Ammon's horn (tissue), 1 donor: Measurements from ENCODE around the gene FARP1.
A peak's percentile ranks its signal among the peaks of the same experiment; 100 is the strongest.

ENCODE experiments used
- DNase-seq: peaks from one replicate; pipeline ENCODE4 v3.0.0-alpha.2; 2016; ENCODE audit warnings: low spot score

The FARP1 gene

DNA sequence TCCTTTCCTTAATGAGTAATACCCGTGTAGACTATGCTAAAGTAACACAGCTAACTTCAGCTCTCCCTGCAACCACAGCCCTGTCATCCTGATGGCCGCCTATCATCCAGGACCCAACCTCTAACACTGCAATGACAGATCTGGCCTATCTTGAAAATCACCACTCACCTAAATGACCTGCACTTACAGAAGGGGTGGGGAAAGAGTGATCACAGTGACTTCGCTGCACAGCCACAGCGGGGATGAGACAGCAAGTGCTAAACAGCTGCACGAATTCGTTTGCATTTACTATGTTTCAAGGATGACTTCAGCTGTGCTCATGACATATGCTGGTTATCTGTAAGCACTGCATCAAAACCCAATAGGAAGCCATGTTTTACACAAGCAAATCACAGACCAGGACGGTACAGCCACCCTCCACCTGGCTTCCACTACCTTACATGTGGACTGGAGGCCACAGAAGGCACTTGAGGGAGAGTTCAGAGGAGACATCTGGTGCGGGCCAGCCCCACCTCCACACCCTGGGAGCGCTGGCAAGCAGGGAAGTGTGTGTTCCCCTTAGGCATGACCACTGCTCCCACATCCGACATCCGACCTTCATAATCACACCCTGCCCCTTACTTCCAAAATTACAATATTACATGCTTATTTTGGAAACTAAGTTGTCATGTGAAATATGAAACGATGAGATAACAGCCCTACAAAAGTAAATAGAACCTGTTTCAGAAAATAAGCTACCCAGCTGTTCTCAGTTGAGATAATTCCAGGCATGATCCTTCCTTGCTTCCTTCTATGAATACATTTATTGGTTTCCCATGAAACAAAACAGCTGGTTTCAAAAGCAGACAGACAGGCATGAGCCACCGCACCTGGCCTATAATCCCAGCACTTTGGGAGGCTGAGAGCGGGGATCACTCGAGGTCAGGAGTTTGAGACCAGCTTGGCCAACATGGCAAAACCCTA is 338.3 kb downstream of the FARP1 start:
- no peak for DNase-seq

DNA sequence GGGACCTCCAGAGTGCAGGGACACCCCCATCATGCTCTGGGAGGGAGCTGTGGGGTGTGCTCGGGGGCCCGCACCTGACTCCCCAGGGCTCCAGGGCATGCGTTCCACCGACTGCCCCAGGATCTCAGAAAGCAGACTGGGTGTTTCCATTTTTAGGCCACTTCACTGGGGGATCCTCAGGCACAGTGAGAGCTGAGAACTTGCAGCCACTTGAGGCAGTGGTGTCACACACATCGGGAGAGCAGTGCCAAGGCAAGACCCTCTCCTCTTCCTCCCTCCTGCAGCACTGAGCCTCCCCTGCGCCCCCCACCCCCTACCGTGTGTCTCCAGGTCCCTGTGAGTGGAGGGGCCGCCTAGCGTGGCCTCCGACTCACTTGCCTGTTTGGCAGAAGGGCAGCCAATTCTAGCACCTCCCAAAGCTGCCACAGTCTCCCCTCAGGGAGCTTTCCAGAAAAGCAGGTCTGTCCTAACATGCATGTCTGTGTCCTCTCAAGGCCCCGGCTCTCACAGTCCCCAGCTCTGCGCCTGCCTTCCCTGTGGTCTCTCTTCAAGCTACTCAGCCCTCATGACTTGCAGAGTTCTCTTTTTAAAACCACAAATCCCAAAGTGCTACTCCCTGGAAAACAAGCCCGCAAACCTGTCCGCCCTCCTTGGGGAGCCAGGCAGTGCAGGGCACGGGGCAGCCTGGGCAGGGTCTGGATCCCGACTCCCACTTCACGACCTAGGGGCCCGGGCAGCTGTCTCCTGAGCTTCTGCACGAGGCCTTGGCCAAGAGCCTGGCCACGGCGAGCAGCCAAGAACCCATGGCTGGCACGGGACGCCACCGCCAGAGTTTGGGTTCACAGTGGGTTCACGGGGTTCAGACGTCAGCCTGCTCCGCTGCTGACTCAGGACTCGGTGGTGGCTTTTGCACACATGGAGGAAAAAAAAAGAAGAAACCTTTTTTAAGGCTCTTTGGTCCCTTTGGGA is 339.9 kb downstream of the FARP1 start:
- DNase-seq = peak; percentile 53

DNA sequence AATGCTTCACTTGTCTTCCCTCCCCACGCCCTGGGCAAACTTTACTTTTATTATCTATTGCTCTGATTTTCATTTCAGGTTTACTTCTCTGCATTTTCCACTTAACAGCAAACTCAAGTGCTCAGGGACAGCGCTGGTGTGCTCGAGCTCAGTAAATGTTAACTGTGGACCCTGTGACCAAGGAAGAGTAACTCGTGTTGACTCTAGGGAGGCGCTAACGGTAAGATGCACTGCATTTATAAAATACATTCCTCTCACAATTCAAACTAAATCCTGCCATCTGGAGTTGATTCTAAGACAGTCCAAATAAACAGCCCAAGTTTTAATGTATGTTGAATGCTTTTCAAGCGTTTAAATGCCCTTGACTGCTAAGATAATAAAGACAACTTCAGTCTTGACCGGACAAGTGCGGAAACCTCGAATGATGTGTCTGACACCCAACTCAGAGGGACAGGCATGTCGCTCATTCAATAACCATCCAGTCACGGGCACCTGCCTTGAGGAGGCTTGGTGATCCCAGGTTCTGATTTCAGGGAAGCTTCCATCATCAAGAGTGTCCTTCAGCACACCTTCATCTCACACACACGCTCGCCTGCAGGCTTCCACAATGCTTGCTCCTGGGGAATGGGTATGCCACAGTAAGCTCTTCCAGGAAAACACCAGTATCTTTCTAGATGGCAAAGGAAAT is 340.9 kb downstream of the FARP1 start:
- no peak for DNase-seq

DNA sequence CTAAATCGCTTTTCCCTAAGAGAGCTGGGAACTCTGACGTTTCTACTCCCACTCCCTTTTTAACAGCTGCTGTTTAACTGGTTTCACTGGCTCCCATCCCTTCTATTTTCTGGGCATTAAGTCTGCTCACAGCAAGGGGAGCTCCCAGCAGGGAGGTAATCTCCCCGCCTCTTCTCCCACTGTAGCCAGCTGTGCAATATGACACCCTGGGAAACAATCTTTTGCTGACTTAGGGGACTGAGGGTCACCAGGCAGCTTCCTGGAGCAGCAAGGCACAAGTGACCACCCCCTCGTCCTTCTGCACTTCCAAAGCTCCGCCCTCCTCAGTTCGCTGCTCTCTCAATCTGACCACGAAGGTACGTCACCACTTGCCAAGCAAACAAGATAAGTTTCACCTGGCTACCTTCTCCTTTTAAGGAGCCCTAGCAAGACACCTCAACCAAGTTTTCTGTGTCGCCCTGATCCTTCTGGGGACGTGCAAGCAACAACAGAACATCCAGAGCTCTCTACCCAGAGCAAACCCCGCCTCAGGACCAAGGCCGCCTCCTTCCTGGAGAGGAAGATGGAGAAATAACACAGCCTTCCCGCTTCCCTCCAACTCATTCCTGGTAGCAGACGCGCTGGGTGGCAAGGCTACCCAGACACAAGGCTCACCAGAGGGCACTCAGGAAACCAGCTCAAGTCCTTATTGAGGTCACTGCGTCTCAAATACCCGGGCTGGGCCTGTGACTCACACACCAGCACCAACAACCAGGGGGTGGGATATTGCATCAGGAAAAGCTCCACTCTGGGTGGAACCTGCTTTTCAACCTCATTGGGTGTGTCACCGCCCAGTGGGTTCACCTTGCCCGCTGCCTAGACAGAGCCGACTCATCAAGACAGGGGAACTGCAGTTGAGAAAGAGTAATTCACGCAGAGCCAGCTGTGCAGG is 341.7 kb downstream of the FARP1 start:
- no peak for DNase-seq

DNA sequence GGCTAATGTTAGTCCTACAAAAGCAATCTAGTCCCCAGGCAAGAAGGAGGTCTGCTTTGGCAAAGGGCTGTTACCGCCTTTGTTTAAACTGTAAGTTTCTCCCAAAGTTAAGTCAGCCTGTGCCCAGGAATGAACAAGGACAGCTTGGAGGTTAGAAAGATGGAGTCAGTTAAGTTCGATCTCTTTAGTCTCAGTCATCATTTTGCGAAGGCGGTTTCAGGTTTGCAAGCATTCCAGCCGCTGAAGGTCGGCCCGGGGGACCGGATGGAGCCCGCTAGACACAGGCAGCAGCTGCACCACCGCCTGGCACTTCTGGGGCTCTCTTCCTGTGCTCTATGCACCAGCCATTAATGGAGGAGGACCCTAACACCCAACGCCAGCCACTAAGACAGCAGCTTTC is 342.7 kb downstream of the FARP1 start:
- no peak for DNase-seq

DNA sequence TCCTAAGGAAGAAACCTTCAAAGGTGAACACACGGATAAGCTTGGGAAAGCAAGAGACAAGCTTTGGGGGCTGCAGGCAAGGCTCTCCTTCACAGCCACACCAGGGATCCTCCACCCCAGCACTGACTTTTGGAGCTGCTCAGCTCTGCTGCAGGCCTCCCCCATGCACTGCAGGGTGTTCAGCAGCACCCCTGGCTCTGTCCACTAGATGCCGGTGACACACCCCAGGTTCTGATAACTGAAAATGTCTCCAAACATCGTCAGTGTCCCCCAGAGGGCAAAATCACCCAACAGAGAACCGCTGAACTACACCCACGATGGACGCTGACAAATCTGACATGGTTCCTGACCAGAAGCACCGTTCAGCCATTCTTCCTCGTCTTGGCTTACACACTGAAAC is 343.5 kb downstream of the FARP1 start:
- DNase-seq = no peak

DNA sequence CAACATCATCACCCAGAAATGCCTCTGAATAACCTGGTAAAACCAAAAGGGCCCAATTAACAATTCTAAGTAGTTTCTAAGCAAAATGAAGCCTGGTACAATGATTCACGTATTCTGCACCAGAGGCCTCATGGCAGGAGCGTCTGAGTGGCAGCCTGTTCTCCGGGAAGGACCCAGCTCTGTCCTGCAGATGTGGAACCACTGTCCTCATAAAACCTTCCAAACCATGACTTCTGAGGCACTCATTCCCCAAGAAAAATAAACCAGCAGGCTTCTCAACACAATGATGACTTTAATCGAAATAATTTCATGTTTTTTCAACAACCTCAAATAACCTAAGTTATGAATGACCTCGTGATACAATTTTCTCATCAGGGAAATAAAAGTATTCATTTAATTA is 344.1 kb downstream of the FARP1 start:
- no peak for DNase-seq

DNA sequence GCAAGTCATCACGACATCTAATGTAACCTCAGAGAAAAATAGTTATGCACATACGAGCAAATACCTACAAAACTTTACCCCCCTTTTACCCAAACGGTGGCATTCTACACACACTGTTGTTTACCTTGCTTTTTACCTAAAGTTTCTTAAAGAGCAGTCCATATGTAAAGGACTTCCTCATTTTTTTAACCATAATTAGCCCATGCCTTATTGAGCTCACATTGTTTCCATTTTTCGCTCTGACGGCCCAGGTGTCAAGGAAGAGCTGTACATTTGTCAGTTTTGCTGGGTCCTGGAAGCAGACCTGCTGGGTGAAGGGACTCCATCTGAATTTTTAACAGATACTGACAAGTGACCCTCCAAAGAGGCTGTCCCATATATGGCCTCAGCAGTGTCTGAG is 344.6 kb downstream of the FARP1 start:
- DNase-seq = no peak

DNA sequence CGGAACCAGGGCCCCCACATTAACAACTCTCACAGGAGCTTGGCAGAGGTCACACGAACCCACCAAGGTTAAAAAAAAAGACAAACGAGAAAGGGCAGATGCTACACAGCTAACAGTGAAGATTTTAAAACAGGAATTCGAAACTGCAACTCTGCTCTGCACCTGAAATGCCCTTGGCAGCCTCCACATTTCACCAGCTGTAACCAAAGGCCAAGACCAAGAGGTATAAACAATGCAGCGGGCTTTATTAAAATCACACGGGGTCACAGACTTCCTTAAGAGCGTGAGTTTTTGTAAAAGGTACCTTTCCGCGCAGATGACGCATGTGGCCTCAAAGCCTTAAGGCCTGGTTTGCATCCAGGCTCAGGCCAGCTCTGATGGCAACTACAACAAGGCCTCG is 345.8 kb downstream of the FARP1 start:
- no peak for DNase-seq

DNA sequence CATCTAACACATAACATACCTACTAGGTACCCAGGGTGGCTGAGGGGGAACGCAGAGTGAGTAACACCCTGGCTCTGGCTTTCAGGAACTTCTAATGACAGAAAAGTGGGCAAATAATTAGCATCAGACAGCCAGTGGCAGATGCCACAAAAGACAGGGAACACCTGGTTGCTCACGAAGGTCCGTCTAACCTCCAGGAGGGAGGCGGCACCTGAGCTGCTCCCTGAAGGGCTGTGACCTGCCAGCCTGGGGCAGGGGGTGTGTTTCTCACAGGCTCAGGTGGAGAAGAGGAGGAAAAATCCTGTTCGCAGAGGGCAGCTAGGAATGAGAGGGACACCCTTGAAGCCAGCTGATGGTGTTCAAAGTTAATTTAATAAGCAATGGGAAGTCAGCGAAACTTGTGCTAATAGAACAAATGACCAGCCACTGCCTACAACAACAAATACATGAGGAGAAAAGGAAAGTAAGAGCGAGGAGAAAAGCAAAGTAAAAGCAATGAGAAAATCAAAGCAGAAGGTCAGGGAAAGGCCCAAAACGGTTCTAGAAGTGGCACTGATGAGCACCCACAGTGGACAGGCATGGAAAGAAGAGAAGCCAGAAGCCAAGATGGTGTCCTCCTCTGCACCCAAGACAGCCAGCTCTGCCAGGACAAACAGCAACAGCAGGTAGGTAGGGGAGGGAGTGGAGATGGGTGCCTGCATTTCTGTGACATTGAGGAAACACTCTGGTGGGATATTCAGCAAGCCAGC is 346.7 kb downstream of the FARP1 start:
- no peak for DNase-seq

DNA sequence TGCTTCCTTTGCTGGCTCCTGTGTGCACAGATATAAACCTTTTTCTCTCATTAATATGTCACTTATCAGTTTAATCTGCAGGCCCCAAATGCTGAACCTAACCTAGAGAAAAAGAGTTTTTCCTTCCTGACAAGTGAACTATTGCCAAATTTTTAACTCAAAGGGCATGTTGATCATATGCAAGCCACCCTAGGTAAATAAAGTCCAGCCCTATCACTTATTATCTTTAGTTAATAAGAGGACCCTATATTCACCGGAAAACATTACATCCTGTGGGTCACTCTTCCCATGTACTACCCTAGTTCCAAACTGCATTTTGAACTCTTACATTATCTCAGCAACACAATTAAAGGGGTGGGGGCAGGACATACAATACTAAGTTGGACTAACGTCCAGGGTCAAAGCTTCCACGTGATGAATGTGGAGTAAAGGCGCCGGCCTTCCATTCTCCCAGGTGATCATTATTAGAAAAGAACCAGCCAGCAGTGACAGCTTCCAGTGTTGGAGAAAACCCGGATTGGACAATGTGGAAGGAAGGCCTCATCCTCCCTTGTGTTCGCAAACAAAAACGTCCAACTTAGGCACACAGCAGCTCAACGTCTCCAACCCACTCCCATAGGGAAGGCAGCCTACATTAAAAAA is 347.4 kb downstream of the FARP1 start:
- DNase-seq = no peak

DNA sequence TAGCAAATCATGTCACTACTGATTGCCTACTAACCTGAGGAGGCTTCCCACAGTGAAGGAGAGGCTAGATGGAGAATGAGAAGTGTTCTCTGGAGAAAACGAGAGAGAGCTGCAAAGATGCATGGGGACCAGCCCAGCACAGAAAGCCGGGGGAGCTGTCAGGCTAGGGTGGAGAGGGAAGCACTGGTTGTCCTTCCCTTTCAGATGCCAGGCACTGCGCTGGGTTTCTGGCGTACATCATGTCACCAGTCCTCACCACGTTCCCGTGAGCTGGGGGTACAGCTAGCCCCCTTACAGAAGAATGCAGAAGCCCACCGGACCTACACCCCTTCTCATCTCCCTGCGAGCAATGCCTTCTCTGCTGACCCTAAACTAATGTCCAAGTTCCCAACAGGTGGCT is 348.0 kb downstream of the FARP1 start:
- DNase-seq = no peak

DNA sequence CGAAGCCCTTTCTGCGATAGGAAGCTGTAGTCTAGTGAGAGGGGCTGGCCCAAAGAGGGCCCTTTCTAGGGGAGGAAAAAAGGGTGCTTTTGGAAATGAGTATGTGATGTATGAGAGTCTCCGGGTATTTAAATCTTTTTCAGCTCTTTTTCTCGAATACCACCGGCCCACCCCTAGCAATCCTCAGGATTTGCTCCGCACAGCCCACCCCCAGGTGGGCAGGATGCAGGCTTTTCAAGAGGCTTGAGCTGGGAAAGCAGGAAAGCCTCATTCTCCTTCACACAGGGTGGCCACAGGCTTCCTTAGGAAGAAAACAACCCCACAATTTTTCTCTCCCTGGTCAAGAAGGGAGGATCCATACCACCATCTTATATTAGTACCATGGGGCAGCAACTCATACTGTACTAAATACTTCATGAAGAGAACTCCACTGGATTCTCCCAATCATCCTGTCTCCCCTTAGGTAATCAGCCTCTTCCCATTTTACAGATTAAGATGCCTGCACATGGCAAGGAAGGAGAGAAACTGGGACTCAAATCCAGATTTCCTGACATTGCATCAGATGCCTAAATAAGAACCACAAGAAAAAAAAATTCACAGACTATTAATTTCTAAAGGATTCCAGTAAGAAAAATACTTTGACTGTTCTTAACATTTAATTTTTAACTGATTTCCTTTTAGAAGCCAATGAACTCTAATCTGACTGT is 349.6 kb downstream of the FARP1 start:
- no peak for DNase-seq

DNA sequence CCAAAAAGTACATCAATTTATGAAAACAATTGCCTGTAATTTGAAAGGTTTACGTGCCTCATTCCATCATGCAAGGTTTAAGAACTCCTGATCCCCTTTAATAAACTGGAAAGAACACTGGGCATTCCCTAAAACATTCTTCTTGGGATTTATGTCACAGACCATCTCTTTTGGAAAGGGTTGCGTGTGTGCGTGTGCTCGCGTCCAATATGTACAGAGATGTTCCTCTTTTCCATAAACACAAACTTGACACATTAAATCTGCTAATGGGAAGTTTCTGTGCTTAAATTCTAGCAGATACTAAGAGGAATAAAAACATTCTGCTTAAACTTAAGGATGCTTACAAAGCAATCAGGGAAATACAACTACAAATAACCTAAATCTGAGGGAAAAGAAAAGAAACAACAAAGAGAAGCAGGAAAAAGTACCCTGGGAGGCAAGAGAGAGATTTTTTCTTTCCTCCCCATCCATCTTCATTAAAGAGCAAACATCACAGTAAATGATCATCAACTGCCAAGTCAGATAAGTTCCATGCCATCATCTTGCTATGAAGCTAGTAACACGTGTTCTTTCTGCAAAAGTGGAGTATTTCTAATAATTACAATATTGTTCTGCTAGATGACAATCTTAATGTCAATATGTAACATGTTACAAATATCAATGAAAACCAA is 350.3 kb downstream of the FARP1 start:
- no peak for DNase-seq

DNA sequence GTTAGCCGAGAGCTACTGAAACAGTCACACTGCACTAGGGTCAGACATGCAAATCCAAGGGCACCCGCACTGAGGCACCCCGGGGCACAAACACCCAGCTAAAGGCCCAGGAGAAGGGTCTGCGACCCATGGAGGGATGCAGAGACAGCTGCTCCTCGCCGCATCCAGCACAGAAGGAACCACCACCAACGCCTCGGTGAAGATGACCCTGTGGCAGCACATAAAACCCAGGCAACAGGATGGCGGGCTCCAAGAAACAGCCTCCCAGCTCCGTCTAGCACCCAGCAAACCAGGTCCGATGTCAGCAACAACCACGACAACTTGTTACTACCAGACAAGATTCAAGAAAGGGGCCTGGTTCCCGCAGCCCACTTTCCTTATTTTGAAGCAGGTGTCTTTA is 351.9 kb downstream of the FARP1 start:
- no peak for DNase-seq

DNA sequence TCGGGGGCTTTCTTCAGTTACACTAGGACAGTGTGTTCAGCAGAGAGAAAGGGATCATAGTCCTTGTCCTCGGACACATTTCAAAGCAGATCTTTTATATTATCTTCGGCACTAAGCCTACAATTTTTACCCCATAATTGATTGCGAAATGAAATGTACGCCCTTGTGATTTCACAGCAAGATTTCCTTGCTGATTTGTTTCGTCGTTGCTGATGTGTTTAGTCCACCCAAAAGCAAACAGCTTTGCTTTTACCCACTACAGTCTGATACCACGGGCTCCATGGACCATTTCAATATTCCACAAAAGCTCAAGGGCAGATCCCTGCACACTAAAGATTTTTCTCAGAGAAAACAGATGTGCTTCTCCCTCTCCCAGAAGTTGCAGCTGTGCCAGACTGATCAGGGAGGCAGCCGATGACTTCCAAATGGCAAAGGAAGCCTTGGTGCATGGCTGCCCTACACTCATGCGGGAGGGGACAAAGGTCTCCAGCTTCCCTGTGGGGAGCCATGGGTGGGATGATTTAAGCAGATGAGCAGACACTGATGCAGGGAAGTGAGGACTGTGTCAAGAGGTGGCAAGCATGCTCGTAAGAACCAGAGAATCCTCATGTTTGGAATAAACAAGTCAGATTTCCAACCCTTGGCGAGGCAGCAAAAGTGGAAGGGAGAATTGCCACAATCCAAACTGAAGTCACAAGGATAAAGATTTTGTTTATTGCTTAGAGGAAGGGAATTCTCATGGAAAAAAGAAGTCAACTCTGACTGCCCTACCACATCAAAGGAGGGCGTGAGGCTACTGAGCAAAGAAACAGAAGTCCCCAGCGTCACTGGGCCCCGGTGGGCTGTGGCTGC is 353.0 kb downstream of the FARP1 start:
- DNase-seq = no peak

DNA sequence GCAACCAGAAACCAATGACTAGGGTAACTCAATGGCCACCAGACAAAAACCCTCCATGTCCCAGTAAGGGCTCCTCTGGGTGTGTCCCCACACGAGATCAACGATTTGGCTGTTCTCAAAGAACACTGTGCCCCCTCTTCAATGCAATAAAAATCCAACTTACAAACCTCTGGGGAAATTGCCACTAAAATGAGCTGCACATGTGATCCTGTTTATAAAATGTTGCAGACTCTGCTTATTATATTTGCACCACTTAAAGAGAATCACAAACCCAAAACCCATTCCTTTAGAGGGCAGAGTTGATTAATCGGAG is 353.5 kb downstream of the FARP1 start:
- no peak for DNase-seq

DNA sequence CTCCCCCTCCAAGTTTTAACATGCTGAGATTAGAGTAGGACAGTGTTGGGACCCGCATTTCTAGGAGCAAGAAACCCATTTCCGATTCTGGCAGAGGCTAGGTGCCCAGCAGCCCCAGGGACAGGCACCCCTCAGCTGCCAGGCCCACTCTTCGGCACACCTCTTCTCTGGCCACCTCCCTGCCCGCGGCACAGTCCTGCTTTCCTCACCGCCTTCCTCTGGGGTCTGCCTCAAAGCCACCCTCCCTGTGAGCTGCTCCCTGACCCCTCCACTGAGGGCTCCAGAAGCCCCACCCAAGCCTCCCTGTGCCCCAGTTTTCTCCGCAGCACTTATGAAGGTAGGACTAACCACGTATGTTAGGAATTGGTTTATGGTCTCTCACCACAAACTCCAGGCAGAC is 354.1 kb downstream of the FARP1 start:
- DNase-seq = no peak
